Neural progenitor cell (in vitro differentiated cells): ENCODE measurements around the gene FKBP1A. TPM values are rescaled to one million over a fixed set of nuclear protein-coding genes. Genes with fewer than 3 reads are reported as not detected.
"Not testable (repeated sequence)": the region's sequence is repeated elsewhere in the genome, so short reads cannot be mapped to it uniquely, and the experiment has no call there.

Source experiments
- DNase-seq: peaks from one replicate; pipeline ENCODE4 v3.0.0-alpha.2; 2016; ENCODE audit warnings: low spot score
- H2AFZ ChIP-seq: fragments of 200-600 bp; sonication (generic); replicated peaks from 2 replicates; pipeline ENCODE4 v1.6.1; 2016; ENCODE audit warnings: antibody characterized with exemption
- H3F3A ChIP-seq: fragments of 200-600 bp; sonication (generic); 2 replicates; pipeline ENCODE4 v1.6.1; 2016; ENCODE audit warnings: antibody characterized with exemption, low read depth
- H3K27ac ChIP-seq: fragments of 200-600 bp; sonication (generic); 2 replicates; pipeline ENCODE4 v1.5.1; 2016; ENCODE audit warnings: mild to moderate bottlenecking
- H3K27me3 ChIP-seq: fragments of 200-600 bp; sonication (generic); 2 replicates; pipeline ENCODE4 v1.6.1; 2016; ENCODE audit warnings: mild to moderate bottlenecking, moderate library complexity
- H3K36me3 ChIP-seq: fragments of 200-600 bp; sonication (generic); 2 replicates; pipeline ENCODE4 v1.5.1; 2016
- H3K4me1 ChIP-seq: fragments of 200-600 bp; sonication (generic); 2 replicates; pipeline ENCODE4 v1.6.1; 2016; ENCODE audit warnings: mixed run types
- H3K4me2 ChIP-seq: fragments of 200-600 bp; sonication (generic); 2 replicates; pipeline ENCODE4 v1.6.1; 2016
- H3K4me3 ChIP-seq: fragments of 200-600 bp; sonication (generic); 2 replicates; pipeline ENCODE4 v1.5.1; 2016
- H3K79me2 ChIP-seq: fragments of 200-600 bp; sonication (generic); 2 replicates; pipeline ENCODE4 v1.6.1; 2016; ENCODE audit warnings: low read depth
- H3K9ac ChIP-seq: fragments of 200-600 bp; sonication (generic); 2 replicates; pipeline ENCODE4 v1.6.1; 2016
- H3K9me3 ChIP-seq: fragments of 200-600 bp; sonication (generic); 2 replicates; pipeline ENCODE4 v1.5.1; 2016; ENCODE audit warnings: low read depth
- H4K20me1 ChIP-seq: fragments of 200-600 bp; sonication (generic); 2 replicates; pipeline ENCODE4 v1.6.1; 2016; ENCODE audit warnings: low read depth
- H3K27ac Mint-ChIP-seq: 3 replicates; pipeline ENCODE4 v1.8.0; 2021; ENCODE audit warnings: mixed read lengths
- H3K27me3 Mint-ChIP-seq: 2 replicates; pipeline ENCODE4 v1.8.0; 2022; ENCODE audit warnings: low read depth, mild to moderate bottlenecking, inconsistent platforms, moderate library complexity, mixed read lengths; ENCODE audit not compliant: insufficient read depth
- H3K36me3 Mint-ChIP-seq: 3 replicates; pipeline ENCODE4 v1.8.0; 2021; ENCODE audit warnings: mixed read lengths
- H3K4me1 Mint-ChIP-seq: 3 replicates; pipeline ENCODE4 v1.8.0; 2021; ENCODE audit warnings: mixed read lengths
- H3K4me3 Mint-ChIP-seq: 3 replicates; pipeline ENCODE4 v1.8.0; 2021; ENCODE audit warnings: mild to moderate bottlenecking, moderate library complexity, mixed read lengths
- H3K9me3 Mint-ChIP-seq: 3 replicates; pipeline ENCODE4 v1.8.0; 2020; ENCODE audit warnings: mixed read lengths
- CTCF ChIP-seq: fragments of 200-600 bp; sonication (generic); IDR thresholded peaks from 2 replicates; pipeline ENCODE4 v1.5.1; 2017; ENCODE audit warnings: antibody characterized with exemption, mild to moderate bottlenecking
- EZH2 ChIP-seq: fragments of 200-600 bp; sonication (generic); IDR thresholded peaks from 2 replicates; pipeline ENCODE4 v1.6.1; 2017; ENCODE audit warnings: antibody characterized with exemption, mild to moderate bottlenecking, moderate library complexity
- EZH2phosphoT487 ChIP-seq: fragments of 200-600 bp; sonication (generic); IDR thresholded peaks from 2 replicates; pipeline ENCODE4 v1.6.1; 2017; ENCODE audit warnings: antibody characterized with exemption
- total RNA-seq: library from RNA; depleted of rRNA; stranded (reverse); fragments of >200 nt; gene quantifications from 2 replicates; pipeline ENCODE4 v1.2.3, GENCODE V29; 2015; ENCODE audit warnings: low replicate concordance

FKBP1A gene
- total RNA-seq, 1 donor from 2014 or later, result 128 TPM

DNA sequence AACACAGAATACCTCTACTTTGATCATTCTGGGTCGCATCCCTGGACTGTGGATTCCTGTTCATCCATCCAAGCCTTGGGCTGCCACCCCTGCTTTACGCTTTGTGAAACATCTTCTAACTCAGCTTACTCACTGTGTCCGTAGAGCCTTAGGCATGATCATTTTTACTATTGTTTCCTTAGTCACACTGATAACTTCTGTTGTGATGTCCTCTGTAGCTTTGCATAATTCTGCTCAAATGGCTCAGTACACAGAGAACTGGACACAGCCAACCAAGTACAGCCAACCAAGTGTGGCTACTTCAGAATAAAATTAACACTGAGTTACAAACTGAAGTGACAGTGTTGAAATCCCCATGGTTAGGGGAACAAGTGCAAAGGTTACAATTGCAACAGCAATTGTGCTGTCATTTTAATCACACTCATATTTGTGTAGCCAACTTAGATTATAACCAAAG lies 8.6 kb upstream of the FKBP1A start:
- H3K36me3 Mint-ChIP-seq, result no peaks in the 10 kb centered on the region
- DNase-seq, result no peak
- H3K27ac ChIP-seq, result no peak overlapping the region

GRCh38 chr20:1399678-1400366 lies 7.0 kb upstream of the FKBP1A start:
- H3K27me3 Mint-ChIP-seq, H2AFZ ChIP-seq, H3K9me3 ChIP-seq, DNase-seq, H3K4me1 ChIP-seq, H3K36me3 ChIP-seq, H3K27ac ChIP-seq, H3K4me3 Mint-ChIP-seq, H3K79me2 ChIP-seq, H4K20me1 ChIP-seq, H3K9ac ChIP-seq, H3K4me1 Mint-ChIP-seq, H3K9me3 Mint-ChIP-seq, H3K4me2 ChIP-seq, H3F3A ChIP-seq, H3K27ac Mint-ChIP-seq, H3K4me3 ChIP-seq, H3K36me3 Mint-ChIP-seq: not testable (repeated sequence)
- peaks cover 54% of the 10 kb centered on the region for H3K27me3 ChIP-seq

More for the DNA sequence above, 8.6 kb upstream of the FKBP1A start:
- no peaks in the 10 kb centered on the region for H3K27me3 Mint-ChIP-seq
- peaks cover 4% of the 10 kb centered on the region for H3K4me1 Mint-ChIP-seq
- H3K4me2 ChIP-seq, result no peak overlapping the region
- H3K27ac Mint-ChIP-seq, result no peak overlapping the region
- H3K27me3 ChIP-seq, result peaks cover 38% of the 10 kb centered on the region
- H3F3A ChIP-seq, result no peaks in the 10 kb centered on the region
- no peaks in the 10 kb centered on the region for H3K9me3 ChIP-seq
- no peaks in the 10 kb centered on the region for H3K36me3 ChIP-seq
- no peaks in the 10 kb centered on the region for H3K79me2 ChIP-seq
- no peak overlapping the region for H3K9ac ChIP-seq
- no peak for TF ChIP-seq EZH2phosphoT487
- no peak for TF ChIP-seq EZH2
- no peak for TF ChIP-seq CTCF
- no peak overlapping the region for H3K4me3 Mint-ChIP-seq
- H2AFZ ChIP-seq, result no peak overlapping the region
- H3K9me3 Mint-ChIP-seq, result no peaks in the 10 kb centered on the region
- H4K20me1 ChIP-seq, result no peaks in the 10 kb centered on the region
- H3K4me3 ChIP-seq, result no peak overlapping the region
- no peaks in the 10 kb centered on the region for H3K4me1 ChIP-seq

DNA sequence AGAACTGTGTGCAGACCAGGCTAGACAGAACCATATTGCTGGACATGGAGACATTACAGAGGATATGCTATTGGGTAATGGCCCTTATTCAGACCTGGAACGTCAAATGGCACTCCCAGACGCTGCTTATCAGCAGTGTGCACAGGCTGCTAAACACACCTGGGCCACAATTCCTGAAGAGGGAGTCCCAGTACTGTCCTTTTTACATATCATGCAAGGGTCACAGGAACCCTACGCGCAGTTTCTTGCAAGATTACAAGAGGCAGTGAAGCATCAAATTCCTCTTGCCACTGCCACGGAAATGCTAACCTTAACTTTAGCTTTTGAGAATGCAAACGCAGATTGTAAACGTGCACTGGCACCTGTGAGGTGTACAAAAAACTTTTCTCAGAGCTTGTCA lies 5.3 kb upstream of the FKBP1A start:
- H2AFZ ChIP-seq, result peak overlapping the region; percentile 50
- H3K4me3 Mint-ChIP-seq, H3K36me3 Mint-ChIP-seq, H3K4me3 ChIP-seq, H3K79me2 ChIP-seq, H3K4me1 ChIP-seq, DNase-seq, H3K36me3 ChIP-seq, H3K27me3 Mint-ChIP-seq, H3K4me2 ChIP-seq, H3K9me3 ChIP-seq, H3K27ac ChIP-seq, H4K20me1 ChIP-seq, H3K9me3 Mint-ChIP-seq, H3K9ac ChIP-seq, H3K27ac Mint-ChIP-seq, H3K4me1 Mint-ChIP-seq, H3F3A ChIP-seq: not testable (repeated sequence)
- peaks cover 67% of the 10 kb centered on the region for H3K27me3 ChIP-seq

- H3K4me3 Mint-ChIP-seq, result no peak overlapping the region
- Histone ChIP-seq H3K4me2 (no peak overlapping the region), H3K4me1 (peaks cover 6% of the 10 kb centered on the region), H3K27ac (no peak overlapping the region), H4K20me1 (no peaks in the 10 kb centered on the region), H3K36me3 (no peaks in the 10 kb centered on the region), H3K4me3 (no peak overlapping the region), H2AFZ (no peak overlapping the region), H3K27me3 (peaks cover 63% of the 10 kb centered on the region), H3K9ac (no peak overlapping the region), H3K9me3 (no peaks in the 10 kb centered on the region), H3F3A (no peaks in the 10 kb centered on the region), H3K79me2 (peaks cover 2% of the 10 kb centered on the region)
- no peaks in the 10 kb centered on the region for H3K9me3 Mint-ChIP-seq
- H3K27me3 Mint-ChIP-seq, result peaks cover 7% of the 10 kb centered on the region
- DNase-seq, result no peak
- H3K36me3 Mint-ChIP-seq, result no peaks in the 10 kb centered on the region
- H3K4me1 Mint-ChIP-seq, result peaks cover 8% of the 10 kb centered on the region
- TF ChIP-seq EZH2phosphoT487 (no peak), CTCF (peak; percentile 7), EZH2 (no peak)
- no peak overlapping the region for H3K27ac Mint-ChIP-seq
Measured at GRCh38 chr20:1397710-1398109, 4.9 kb upstream of the FKBP1A start.
